Neural cell (in vitro differentiated cells): Measurements from ENCODE around the gene C1QTNF7. TPM values are rescaled to one million over a fixed set of nuclear protein-coding genes. Genes with fewer than 3 reads are reported as not detected.

Experiments used
- H2AFZ ChIP-seq: fragments of 200-600, 300-800 bp; sonication (generic), shearing (Covaris generic); 2 replicates; pipeline ENCODE4 v1.6.0; 2014; ENCODE audit warnings: low read depth, mild to moderate bottlenecking, antibody characterized with exemption, low read length, moderate library complexity
- H3F3A ChIP-seq: fragments of 200-600 bp; shearing (Covaris generic); 2 replicates; pipeline ENCODE4 v1.6.1; 2016; ENCODE audit warnings: mild to moderate bottlenecking, moderate library complexity, mixed read lengths, antibody characterized with exemption, low read length; ENCODE audit not compliant: insufficient read depth, poor library complexity, severe bottlenecking
- H3K27ac ChIP-seq: fragments of 200-600, 300-800 bp; sonication (generic), shearing (Covaris generic); 2 replicates; pipeline ENCODE4 v1.5.1; 2014; ENCODE audit warnings: mild to moderate bottlenecking, low read length, moderate library complexity
- H3K27me3 ChIP-seq: fragments of 300-800, 200-600 bp; sonication (generic), shearing (Covaris generic); 2 replicates; pipeline ENCODE4 v1.6.0; 2014; ENCODE audit warnings: mild to moderate bottlenecking, low read depth, low read length, moderate library complexity; ENCODE audit not compliant: insufficient read depth
- H3K36me3 ChIP-seq: fragments of 300-800, 200-600 bp; sonication (generic), shearing (Covaris generic); 2 replicates; pipeline ENCODE4 v1.5.1; 2014; ENCODE audit warnings: mild to moderate bottlenecking, antibody characterized with exemption, low read length, moderate library complexity; ENCODE audit not compliant: insufficient read depth
- H3K4me2 ChIP-seq: fragments of 300-800, 200-600 bp; sonication (generic), shearing (Covaris generic); 2 replicates; pipeline ENCODE4 v1.6.0; 2014; ENCODE audit warnings: mild to moderate bottlenecking, low read length
- H3K4me3 ChIP-seq: fragments of 300-800, 200-600 bp; sonication (generic), shearing (Covaris generic); 2 replicates; pipeline ENCODE4 v1.5.1; 2014; ENCODE audit warnings: mild to moderate bottlenecking, low read length, moderate library complexity
- H3K79me2 ChIP-seq: fragments of 200-600 bp; shearing (Covaris generic); replicated peaks from 2 replicates; pipeline ENCODE4 v1.6.0; 2014; ENCODE audit warnings: mild to moderate bottlenecking, low read length, moderate library complexity; ENCODE audit not compliant: insufficient read depth
- H3K9ac ChIP-seq: fragments of 300-800, 200-600 bp; sonication (generic), shearing (Covaris generic); 2 replicates; pipeline ENCODE4 v1.6.1; 2016; ENCODE audit warnings: mild to moderate bottlenecking, low read length, mixed read lengths
- H3K9me2 ChIP-seq: fragments of 200-600 bp; shearing (Covaris generic); 2 replicates; pipeline ENCODE4 v1.6.1; 2016; ENCODE audit warnings: mild to moderate bottlenecking, low read length, mixed read lengths; ENCODE audit not compliant: insufficient read depth
- H3K9me3 ChIP-seq: fragments of 200-600, 300-800 bp; sonication (generic), shearing (Covaris generic); 2 replicates; pipeline ENCODE4 v1.6.1; 2016; ENCODE audit warnings: mild to moderate bottlenecking, mixed run types, low read length, moderate library complexity, mixed read lengths
- H4K20me1 ChIP-seq: fragments of 200-600 bp; shearing (Covaris generic); 2 replicates; pipeline ENCODE4 v1.6.1; 2016; ENCODE audit warnings: mild to moderate bottlenecking, mixed run types; ENCODE audit not compliant: insufficient read depth
- CTCF ChIP-seq: fragments of 450-650 bp; IDR thresholded peaks from 2 replicates; pipeline ENCODE4 v1.5.1; 2014; ENCODE audit warnings: antibody characterized with exemption, mild to moderate bottlenecking, moderate library complexity; ENCODE audit not compliant: poor library complexity, severe bottlenecking
- EP300 ChIP-seq: fragments of 450-650 bp; conservative IDR thresholded peaks from 2 replicates; pipeline ENCODE4 v1.6.1; 2014; ENCODE audit warnings: antibody characterized with exemption, mild to moderate bottlenecking, moderate library complexity; ENCODE audit not compliant: poor library complexity, severe bottlenecking
- EZH2 ChIP-seq: fragments of 200-600, 300-800 bp; shearing (Covaris generic), sonication (generic); IDR thresholded peaks from 2 replicates; pipeline ENCODE4 v1.6.1; 2014; ENCODE audit warnings: antibody characterized with exemption, low read length, borderline replicate concordance, mild to moderate bottlenecking; ENCODE audit not compliant: insufficient read depth, poor library complexity, severe bottlenecking
- MXI1 ChIP-seq: fragments of 450-650 bp; conservative IDR thresholded peaks from 2 replicates; pipeline ENCODE4 v1.6.1; 2014; ENCODE audit warnings: antibody characterized with exemption, mild to moderate bottlenecking; ENCODE audit not compliant: poor library complexity, severe bottlenecking
- POLR2AphosphoS5 ChIP-seq: IDR thresholded peaks from 2 replicates; pipeline ENCODE4 v1.6.1; 2012
- RAD21 ChIP-seq: fragments of 450-650 bp; conservative IDR thresholded peaks from 2 replicates; pipeline ENCODE4 v1.6.1; 2014; ENCODE audit warnings: antibody characterized with exemption, mild to moderate bottlenecking, moderate library complexity
- REST ChIP-seq: IDR thresholded peaks from 2 replicates; pipeline ENCODE4 v1.6.1; 2012; ENCODE audit warnings: borderline replicate concordance
- SMC3 ChIP-seq: fragments of 450-650 bp; conservative IDR thresholded peaks from 2 replicates; pipeline ENCODE4 v1.6.1; 2014; ENCODE audit warnings: antibody characterized with exemption, mild to moderate bottlenecking, moderate library complexity; ENCODE audit not compliant: poor library complexity
- TAF1 ChIP-seq: IDR thresholded peaks from 2 replicates; pipeline ENCODE4 v1.6.1; 2012; ENCODE audit warnings: low read depth
- polyA plus RNA-seq: library from polyadenylated mRNA; depleted of rRNA; stranded (reverse); fragments of >200 nt; gene quantifications from 2 replicates; pipeline ENCODE4 v1.2.3, GENCODE V29; 2014

The C1QTNF7 gene
- polyA plus RNA-seq, 1 donor from 2014 or later: not detected

- Histone ChIP-seq H3K79me2 (no peaks in the 10 kb centered on the region), H3K9me2 (no peaks in the 10 kb centered on the region), H3K9ac (no peak overlapping the region), H4K20me1 (no peaks in the 10 kb centered on the region), H3K36me3 (no peaks in the 10 kb centered on the region), H3K27me3 (no peaks in the 10 kb centered on the region), H2AFZ (no peak overlapping the region), H3F3A (no peaks in the 10 kb centered on the region), H3K4me2 (no peak overlapping the region), H3K9me3 (no peaks in the 10 kb centered on the region), H3K27ac (no peak overlapping the region), H3K4me3 (no peak overlapping the region)
- TF ChIP-seq EP300 (no peak), MXI1 (no peak), CTCF (no peak), SMC3 (no peak), RAD21 (no peak), POLR2AphosphoS5 (no peak), TAF1 (no peak), EZH2 (no peak)
Measured at GRCh38 chr4:15398001-15398400, 29.8 kb upstream of the C1QTNF7 start.

- no peaks in the 10 kb centered on the region for H4K20me1 ChIP-seq
- H2AFZ ChIP-seq: no peak overlapping the region
- no peak overlapping the region for H3K4me3 ChIP-seq
- H3K9ac ChIP-seq: no peak overlapping the region
- H3K4me2 ChIP-seq: no peak overlapping the region
- H3K36me3 ChIP-seq: no peaks in the 10 kb centered on the region
- no peak for TF ChIP-seq POLR2AphosphoS5
- no peaks in the 10 kb centered on the region for H3K9me3 ChIP-seq
- no peaks in the 10 kb centered on the region for H3K9me2 ChIP-seq
- H3F3A ChIP-seq: no peaks in the 10 kb centered on the region
- no peak overlapping the region for H3K27ac ChIP-seq
- H3K79me2 ChIP-seq: no peaks in the 10 kb centered on the region
- H3K27me3 ChIP-seq: no peaks in the 10 kb centered on the region
Measured at GRCh38 chr4:15398732-15399131, 29.1 kb upstream of the C1QTNF7 start.

GRCh38 chr4:15400226-15400625, 27.6 kb upstream of the C1QTNF7 start:
- no peaks in the 10 kb centered on the region for H3K36me3 ChIP-seq
- TF ChIP-seq EZH2 (no peak), MXI1 (no peak), POLR2AphosphoS5 (no peak), EP300 (no peak), CTCF (no peak), REST (no peak), TAF1 (no peak), RAD21 (no peak)
- H3K79me2 ChIP-seq: no peaks in the 10 kb centered on the region
- no peak overlapping the region for H3K9ac ChIP-seq
- H3K9me2 ChIP-seq: no peaks in the 10 kb centered on the region
- no peak overlapping the region for H3K4me2 ChIP-seq
- no peaks in the 10 kb centered on the region for H3K27me3 ChIP-seq
- H4K20me1 ChIP-seq: no peaks in the 10 kb centered on the region
- H3K9me3 ChIP-seq: no peaks in the 10 kb centered on the region
- no peak overlapping the region for H3K4me3 ChIP-seq
- H2AFZ ChIP-seq: no peak overlapping the region
- H3K27ac ChIP-seq: no peak overlapping the region
- H3F3A ChIP-seq: no peaks in the 10 kb centered on the region
